GM23338 (cell line): Measurements from ENCODE around the gene PLXNB2.

Source experiments
- CREB1 ChIP-seq: fragments of 250-450 bp; sonication (Bioruptor Pico); IDR thresholded peaks from 2 replicates; pipeline ENCODE4 v1.5.0; 2020; ENCODE audit warnings: low read depth, mild to moderate bottlenecking, moderate library complexity
- EZH2 ChIP-seq: fragments of 200-600 bp; sonication (generic); IDR thresholded peaks from one replicate; pipeline ENCODE4 v1.8.0; 2017; ENCODE audit warnings: antibody characterized with exemption, mild to moderate bottlenecking, low read depth; ENCODE audit not compliant: unreplicated experiment
- EZH2phosphoT487 ChIP-seq: fragments of 200-600 bp; sonication (generic); IDR thresholded peaks from one replicate; pipeline ENCODE4 v1.8.1; 2018; ENCODE audit warnings: antibody characterized with exemption; ENCODE audit not compliant: unreplicated experiment
- JUNB ChIP-seq: IDR thresholded peaks from one replicate; pipeline ENCODE4 v1.6.1; 2016; ENCODE audit warnings: antibody characterized with exemption; ENCODE audit not compliant: unreplicated experiment
- NANOG ChIP-seq: IDR thresholded peaks from 2 replicates; pipeline ENCODE4 v1.6.1; 2016; ENCODE audit warnings: antibody characterized with exemption, borderline replicate concordance
- POLR2AphosphoS5 ChIP-seq: IDR thresholded peaks from 2 replicates; pipeline ENCODE4 v1.6.1; 2016; ENCODE audit warnings: antibody characterized with exemption, low read depth
- STAT1 ChIP-seq: IDR thresholded peaks from one replicate; pipeline ENCODE4 v1.6.1; 2016; ENCODE audit warnings: antibody characterized with exemption; ENCODE audit not compliant: unreplicated experiment
- ZNF114 ChIP-seq: fragments of 250-450 bp; sonication (Bioruptor Pico); IDR thresholded peaks from 2 replicates; pipeline ENCODE4 v1.5.0; 2020; ENCODE audit warnings: mild to moderate bottlenecking, moderate library complexity
- ZNF331 ChIP-seq: fragments of 250-450 bp; sonication (Bioruptor Pico); IDR thresholded peaks from 2 replicates; pipeline ENCODE4 v1.5.0; 2020; ENCODE audit warnings: low read depth, mild to moderate bottlenecking, moderate library complexity
- TF ChIP-seq, protein P1 (sequence below), 2 experiments: fragments of 200-600 bp in 1 of 2; sonication (generic) in 1 of 2; conservative IDR thresholded peaks; 2 replicates each; pipeline versions ENCODE4 v1.5.1 to v1.6.1; 2016 to 2017; ENCODE audit warnings: antibody characterized with exemption in 2 of 2, low read depth in 2 of 2, mild to moderate bottlenecking in 2 of 2, moderate library complexity in 1 of 2
- TF ChIP-seq, protein P2 (sequence below): IDR thresholded peaks from one replicate; pipeline ENCODE4 v1.6.1; 2018; ENCODE audit warnings: antibody characterized with exemption; ENCODE audit not compliant: unreplicated experiment
- TF ChIP-seq, protein P3 (sequence below): fragments of 250-450 bp; sonication (Bioruptor Pico); IDR thresholded peaks from 2 replicates; pipeline ENCODE4 v1.5.0; 2020; ENCODE audit warnings: mild to moderate bottlenecking, moderate library complexity

- TF ChIP-seq, protein P1, sequence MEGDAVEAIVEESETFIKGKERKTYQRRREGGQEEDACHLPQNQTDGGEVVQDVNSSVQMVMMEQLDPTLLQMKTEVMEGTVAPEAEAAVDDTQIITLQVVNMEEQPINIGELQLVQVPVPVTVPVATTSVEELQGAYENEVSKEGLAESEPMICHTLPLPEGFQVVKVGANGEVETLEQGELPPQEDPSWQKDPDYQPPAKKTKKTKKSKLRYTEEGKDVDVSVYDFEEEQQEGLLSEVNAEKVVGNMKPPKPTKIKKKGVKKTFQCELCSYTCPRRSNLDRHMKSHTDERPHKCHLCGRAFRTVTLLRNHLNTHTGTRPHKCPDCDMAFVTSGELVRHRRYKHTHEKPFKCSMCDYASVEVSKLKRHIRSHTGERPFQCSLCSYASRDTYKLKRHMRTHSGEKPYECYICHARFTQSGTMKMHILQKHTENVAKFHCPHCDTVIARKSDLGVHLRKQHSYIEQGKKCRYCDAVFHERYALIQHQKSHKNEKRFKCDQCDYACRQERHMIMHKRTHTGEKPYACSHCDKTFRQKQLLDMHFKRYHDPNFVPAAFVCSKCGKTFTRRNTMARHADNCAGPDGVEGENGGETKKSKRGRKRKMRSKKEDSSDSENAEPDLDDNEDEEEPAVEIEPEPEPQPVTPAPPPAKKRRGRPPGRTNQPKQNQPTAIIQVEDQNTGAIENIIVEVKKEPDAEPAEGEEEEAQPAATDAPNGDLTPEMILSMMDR (conservative IDR thresholded peaks at IDR 0.05; ENCODE audit: low read depth in 2 of 2), result no peak
- TF ChIP-seq POLR2AphosphoS5 (no peak), CREB1 (no peak), EZH2 (no peak), ZNF114 (no peak), EZH2phosphoT487 (no peak), ZNF331 (CRISPR knock-in tag) (no peak), STAT1 (no peak), JUNB (no peak), NANOG (no peak)
- TF ChIP-seq, protein P2, sequence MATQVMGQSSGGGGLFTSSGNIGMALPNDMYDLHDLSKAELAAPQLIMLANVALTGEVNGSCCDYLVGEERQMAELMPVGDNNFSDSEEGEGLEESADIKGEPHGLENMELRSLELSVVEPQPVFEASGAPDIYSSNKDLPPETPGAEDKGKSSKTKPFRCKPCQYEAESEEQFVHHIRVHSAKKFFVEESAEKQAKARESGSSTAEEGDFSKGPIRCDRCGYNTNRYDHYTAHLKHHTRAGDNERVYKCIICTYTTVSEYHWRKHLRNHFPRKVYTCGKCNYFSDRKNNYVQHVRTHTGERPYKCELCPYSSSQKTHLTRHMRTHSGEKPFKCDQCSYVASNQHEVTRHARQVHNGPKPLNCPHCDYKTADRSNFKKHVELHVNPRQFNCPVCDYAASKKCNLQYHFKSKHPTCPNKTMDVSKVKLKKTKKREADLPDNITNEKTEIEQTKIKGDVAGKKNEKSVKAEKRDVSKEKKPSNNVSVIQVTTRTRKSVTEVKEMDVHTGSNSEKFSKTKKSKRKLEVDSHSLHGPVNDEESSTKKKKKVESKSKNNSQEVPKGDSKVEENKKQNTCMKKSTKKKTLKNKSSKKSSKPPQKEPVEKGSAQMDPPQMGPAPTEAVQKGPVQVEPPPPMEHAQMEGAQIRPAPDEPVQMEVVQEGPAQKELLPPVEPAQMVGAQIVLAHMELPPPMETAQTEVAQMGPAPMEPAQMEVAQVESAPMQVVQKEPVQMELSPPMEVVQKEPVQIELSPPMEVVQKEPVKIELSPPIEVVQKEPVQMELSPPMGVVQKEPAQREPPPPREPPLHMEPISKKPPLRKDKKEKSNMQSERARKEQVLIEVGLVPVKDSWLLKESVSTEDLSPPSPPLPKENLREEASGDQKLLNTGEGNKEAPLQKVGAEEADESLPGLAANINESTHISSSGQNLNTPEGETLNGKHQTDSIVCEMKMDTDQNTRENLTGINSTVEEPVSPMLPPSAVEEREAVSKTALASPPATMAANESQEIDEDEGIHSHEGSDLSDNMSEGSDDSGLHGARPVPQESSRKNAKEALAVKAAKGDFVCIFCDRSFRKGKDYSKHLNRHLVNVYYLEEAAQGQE, result no peak
- TF ChIP-seq, protein P3, sequence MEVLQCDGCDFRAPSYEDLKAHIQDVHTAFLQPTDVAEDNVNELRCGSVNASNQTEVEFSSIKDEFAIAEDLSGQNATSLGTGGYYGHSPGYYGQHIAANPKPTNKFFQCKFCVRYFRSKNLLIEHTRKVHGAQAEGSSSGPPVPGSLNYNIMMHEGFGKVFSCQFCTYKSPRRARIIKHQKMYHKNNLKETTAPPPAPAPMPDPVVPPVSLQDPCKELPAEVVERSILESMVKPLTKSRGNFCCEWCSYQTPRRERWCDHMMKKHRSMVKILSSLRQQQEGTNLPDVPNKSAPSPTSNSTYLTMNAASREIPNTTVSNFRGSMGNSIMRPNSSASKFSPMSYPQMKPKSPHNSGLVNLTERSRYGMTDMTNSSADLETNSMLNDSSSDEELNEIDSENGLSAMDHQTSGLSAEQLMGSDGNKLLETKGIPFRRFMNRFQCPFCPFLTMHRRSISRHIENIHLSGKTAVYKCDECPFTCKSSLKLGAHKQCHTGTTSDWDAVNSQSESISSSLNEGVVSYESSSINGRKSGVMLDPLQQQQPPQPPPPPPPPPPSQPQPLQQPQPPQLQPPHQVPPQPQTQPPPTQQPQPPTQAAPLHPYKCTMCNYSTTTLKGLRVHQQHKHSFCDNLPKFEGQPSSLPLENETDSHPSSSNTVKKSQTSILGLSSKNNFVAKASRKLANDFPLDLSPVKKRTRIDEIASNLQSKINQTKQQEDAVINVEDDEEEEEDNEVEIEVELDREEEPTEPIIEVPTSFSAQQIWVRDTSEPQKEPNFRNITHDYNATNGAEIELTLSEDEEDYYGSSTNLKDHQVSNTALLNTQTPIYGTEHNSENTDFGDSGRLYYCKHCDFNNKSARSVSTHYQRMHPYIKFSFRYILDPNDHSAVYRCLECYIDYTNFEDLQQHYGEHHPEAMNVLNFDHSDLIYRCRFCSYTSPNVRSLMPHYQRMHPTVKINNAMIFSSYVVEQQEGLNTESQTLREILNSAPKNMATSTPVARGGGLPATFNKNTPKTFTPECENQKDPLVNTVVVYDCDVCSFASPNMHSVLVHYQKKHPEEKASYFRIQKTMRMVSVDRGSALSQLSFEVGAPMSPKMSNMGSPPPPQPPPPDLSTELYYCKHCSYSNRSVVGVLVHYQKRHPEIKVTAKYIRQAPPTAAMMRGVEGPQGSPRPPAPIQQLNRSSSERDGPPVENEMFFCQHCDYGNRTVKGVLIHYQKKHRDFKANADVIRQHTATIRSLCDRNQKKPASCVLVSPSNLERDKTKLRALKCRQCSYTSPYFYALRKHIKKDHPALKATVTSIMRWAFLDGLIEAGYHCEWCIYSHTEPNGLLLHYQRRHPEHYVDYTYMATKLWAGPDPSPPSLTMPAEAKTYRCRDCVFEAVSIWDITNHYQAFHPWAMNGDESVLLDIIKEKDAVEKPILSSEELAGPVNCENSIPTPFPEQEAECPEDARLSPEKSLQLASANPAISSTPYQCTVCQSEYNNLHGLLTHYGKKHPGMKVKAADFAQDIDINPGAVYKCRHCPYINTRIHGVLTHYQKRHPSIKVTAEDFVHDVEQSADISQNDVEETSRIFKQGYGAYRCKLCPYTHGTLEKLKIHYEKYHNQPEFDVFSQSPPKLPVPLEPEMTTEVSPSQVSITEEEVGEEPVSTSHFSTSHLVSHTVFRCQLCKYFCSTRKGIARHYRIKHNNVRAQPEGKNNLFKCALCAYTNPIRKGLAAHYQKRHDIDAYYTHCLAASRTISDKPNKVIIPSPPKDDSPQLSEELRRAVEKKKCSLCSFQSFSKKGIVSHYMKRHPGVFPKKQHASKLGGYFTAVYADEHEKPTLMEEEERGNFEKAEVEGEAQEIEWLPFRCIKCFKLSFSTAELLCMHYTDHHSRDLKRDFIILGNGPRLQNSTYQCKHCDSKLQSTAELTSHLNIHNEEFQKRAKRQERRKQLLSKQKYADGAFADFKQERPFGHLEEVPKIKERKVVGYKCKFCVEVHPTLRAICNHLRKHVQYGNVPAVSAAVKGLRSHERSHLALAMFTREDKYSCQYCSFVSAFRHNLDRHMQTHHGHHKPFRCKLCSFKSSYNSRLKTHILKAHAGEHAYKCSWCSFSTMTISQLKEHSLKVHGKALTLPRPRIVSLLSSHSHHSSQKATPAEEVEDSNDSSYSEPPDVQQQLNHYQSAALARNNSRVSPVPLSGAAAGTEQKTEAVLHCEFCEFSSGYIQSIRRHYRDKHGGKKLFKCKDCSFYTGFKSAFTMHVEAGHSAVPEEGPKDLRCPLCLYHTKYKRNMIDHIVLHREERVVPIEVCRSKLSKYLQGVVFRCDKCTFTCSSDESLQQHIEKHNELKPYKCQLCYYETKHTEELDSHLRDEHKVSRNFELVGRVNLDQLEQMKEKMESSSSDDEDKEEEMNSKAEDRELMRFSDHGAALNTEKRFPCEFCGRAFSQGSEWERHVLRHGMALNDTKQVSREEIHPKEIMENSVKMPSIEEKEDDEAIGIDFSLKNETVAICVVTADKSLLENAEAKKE (CRISPR knock-in tag), result no peak
These were observed 10.6 kb downstream of the PLXNB2 start for GRCh38 chr22:50296658-50297490.
